M059J (cell line): ENCODE results near the gene TNK2. TPM values are rescaled to one million over a fixed set of nuclear protein-coding genes. Genes with fewer than 3 reads are reported as not detected.
A peak's percentile ranks its signal among the peaks of the same experiment; 100 is the strongest.
"Not testable (repeated sequence)": the region's sequence is repeated elsewhere in the genome, so short reads cannot be mapped to it uniquely, and the experiment has no call there.

Experiments used
- DNase-seq: peaks from one replicate; pipeline ENCODE4 v3.0.0-alpha.2; 2012; ENCODE audit warnings: low read depth
- total RNA-seq: library from RNA; depleted of rRNA; stranded (reverse); fragments of >200 nt; shearing (Covaris generic); gene quantifications from 2 replicates; pipeline ENCODE4 v1.2.3, GENCODE V29; 2014

TNK2 gene
- total RNA-seq, 1 experiment from 2014 or later: 13.9 TPM

DNA sequence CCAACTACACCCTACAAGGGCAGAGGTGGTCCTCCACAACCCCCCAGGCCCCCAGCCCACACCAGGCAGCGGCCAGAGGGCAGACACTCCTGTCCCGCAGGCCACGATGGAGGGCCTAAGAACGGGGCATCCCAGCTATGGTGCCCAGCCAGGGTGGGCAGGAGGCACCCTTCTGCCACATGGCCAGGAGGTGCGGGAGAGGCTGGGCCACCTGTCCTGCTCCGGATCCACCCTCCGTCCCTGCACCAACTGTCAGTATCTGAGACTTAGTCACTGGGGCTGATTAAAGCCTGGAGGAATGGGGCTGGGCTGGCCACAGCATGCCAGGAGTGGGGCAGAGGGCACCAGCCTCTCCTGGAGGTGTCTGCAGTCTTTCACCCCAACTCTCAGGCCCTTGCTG, 37.9 kb downstream of the TNK2 start:
- peak; percentile 47 for DNase-seq

DNA sequence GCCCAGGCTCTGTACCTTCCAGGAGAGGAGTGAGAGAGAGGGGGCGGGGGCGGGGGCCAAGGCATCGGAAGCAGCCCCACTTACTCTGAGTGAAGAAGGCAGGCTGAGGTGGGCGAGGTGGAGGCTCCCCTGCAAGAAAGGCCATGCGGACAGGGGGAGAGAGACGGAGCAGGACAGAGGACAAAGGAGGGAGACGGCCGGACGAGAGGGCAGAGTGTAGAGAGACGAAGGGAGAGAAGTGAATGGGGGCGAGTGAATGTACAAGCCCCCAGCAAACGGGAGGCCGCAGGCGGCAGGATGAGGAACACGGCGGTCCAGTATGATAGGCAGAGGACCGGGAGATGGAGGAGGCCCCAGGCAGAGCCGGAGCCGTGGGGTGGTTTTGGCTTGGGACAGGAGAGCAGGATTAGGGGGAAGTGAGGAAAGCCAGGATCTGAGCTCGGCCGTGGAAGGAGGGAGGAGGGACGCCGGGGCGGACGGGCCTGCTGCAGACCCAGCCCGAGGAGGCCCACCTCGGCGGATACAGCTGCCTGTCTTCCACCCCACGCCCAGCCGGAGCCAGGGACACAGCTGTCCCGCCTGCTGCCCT, 38.8 kb downstream of the TNK2 start:
- no peak for DNase-seq

DNA sequence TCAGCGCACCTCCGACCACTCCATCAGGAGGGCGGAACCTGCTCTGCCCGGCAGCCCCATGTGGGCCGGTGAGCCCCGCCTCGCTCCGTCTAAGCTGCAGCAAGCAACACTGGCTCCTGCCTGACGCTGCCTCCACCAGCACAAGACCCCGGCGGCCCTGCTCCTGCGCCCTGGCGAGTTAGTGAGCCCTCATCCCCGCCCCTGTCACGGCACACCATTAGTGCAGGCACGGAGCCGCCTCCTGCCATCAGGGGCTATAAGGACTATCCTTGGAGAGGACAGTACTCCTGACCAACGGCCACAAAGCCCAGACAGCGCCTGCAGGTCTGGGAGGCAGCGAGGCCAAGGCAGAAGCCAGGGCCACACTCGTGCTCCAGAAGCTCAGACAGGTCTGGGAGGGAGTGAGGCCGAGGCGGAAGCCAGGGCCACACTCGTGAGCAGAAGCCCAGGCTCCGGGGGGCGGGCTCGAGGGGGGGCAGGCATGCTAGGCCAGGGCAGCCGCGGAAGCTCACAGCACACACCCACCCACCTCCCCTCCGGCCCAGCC, 39.4 kb downstream of the TNK2 start:
- DNase-seq: no peak

DNA sequence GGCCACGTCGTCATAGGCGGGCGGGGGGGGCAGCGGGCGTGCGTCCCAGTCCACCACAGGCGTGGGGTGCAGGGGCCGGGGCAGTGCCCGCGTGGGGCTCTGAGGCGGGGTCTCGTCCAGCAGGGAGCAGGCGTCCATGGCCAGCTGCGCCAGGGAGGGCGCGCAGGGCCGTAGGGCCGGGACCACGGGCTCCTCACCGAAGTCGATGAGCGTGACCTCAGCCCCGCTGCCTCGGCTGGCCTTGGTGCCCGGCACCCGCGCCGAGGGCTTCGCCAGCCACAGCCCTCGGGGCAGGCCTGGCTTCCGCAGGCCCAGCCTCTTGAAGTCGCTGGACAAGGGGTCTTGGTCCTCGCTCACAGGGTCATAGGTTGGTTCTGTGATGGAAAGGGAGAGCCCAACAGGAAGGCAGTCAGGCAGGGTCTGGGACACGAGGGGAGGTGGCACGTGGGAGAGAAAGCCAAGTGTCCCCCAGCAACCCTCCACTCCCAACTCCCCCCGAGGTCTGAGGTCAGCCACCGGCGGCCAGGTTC, 40.0 kb downstream of the TNK2 start:
- no peak for DNase-seq

DNA sequence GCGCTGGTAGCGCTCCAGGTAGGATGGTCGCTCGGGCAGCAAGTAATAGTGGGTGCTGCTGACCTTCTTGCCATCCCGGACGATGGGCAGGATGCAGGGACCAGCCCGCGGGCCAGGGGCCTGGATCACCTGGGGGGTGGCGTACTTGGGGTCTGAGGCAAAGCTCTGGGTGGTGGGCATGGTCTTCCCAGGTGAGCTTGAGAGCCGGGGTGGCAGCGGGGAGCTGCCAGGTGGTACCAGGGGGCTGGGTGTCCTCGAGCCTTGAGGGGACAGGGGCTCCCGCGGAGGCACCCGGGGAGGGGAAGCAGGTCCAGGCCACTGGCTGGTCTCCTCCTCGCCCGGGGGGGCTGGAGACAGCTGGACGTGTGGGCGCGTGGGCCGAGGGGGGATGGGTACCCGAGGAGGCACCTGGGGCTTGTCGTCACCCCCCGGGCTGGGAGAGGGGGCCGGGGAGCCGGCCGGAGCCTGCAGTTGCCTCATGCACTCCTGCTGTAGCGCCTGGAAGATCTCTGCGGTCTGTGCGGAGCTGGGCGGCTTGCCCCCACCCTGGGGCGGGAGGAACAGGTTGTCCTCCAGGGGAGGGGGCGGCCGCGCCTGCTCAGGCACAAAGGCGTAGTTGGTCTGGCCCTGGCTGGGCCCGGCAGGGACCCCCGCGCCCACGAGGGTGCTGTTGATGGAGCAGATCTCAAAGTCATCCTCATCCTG, 40.6 kb downstream of the TNK2 start:
- DNase-seq: no peak

DNA sequence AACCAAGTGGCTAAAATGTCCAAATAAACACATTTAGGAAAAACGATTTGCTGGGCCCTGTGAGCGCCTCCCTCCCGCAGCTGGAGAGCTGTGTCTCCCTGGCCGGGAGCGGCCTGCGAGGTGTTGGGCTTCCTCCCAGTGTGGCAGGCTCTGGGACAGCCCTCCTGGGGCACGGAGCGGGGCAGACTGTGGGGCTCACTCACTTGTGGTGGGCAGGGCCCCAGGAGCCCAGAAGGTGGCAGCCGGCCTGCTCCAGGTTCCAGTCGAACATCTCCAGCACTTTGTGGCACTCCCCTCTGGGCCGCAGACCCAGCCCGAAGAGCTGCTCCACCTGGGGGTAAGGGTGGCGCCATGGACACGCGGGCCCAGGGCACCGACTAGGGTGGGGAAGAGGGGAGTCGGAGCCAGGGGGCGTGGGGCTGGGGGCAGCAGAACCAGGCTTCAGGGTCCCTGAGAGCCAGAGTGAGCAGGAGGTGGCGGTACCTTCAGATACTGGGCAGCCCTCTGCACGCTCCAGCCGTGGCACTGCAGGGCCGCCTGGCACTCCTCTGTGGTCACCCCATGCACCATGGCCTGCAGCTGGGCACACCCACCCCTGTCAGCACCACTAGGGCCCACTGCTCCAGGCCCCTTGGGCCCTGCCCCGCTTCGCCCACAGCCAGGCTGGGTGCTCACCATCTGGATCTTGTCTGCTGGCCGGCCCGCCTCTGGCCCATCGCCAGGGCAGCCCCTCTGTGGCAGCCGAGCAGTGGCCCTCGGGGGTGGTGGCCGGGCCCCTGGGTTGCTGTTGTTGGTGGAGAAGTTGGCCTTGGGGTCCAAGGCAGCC, 41.5 kb downstream of the TNK2 start:
- DNase-seq: no peak

DNA sequence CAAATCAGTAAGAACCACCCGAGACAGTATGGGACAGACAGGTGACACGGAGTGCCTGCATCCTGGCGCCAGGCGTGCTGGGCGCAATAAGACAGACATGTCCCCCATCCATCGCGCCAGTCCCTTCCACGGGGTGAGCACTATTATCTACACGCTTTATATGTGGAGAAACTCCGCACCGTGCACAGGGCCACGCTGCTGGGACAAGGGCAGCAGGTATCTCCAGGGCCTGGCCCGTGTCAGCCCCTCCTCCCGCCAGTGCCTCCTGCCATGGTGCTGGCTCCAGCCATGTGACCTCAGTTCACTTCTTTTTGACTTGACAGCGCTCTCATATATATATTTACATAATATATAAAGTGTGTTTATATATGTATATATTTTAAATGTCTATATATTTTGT, 42.6 kb downstream of the TNK2 start:
- DNase-seq: no peak

DNA sequence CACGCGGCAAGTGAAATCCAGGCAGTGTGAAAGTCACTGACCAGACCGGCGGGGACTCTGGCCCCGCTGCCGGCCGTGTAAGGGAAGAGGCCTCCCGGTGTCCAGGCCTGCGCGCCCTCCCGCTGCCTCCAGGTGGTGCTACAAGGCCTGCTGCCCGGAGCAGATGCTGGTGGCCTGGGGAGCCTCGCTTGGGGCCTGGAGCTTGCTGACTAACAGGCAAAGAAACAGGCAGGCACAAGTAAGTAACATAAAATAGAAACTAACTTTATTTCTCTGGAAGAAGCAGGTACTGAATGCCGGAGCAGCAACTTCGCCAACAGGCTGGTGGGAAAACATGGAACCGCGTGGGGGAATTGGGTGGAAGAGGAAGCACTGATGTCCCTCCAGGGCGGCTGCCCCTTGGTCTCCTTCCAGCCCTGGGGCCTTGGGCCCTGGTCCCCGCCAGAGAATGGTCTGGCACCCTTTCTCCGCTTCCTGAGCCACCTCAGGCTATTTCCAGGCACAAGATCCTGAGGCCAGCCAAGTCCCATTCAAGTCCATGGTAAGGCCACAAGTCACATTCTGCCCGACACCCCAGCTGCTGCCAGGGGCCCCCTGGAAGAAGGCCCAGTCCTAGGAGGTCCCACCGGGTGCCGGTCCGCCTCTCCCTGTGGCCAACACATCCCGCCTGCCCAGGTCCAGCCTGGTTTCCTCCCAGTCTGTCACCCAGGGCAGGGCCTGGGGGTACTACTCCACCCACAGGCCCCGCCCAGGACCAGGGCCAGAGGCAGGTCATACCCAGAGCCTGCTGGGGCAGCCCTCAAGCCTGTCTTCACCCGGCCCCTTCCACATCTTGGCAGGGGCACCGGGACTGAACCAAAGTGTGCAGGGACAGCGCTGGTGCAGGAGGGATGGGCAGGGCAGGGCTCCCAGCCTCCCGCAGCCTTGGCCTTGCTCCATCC, 45.0 kb downstream of the TNK2 start:
- DNase-seq: peak; percentile 86

DNA sequence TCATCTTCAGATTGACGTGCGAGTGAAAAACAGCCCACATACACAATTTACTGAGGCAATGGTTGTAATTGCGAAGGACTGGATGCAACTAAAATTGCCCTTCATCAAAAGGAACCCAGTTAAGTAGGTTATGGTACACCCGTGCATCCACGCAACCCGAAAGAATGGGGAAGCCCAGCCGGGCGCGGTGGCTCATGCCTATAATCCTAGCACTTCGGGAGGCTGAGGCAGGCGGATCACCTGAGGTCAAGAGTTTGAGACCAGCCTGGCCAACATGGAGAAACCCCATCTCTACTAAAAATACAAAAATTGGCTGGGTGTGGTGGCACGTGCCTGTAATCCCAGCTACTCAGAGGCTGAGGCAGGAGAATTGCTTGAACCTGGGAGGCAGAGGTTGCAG, 46.0 kb downstream of the TNK2 start:
- DNase-seq: not testable (repeated sequence)

DNA sequence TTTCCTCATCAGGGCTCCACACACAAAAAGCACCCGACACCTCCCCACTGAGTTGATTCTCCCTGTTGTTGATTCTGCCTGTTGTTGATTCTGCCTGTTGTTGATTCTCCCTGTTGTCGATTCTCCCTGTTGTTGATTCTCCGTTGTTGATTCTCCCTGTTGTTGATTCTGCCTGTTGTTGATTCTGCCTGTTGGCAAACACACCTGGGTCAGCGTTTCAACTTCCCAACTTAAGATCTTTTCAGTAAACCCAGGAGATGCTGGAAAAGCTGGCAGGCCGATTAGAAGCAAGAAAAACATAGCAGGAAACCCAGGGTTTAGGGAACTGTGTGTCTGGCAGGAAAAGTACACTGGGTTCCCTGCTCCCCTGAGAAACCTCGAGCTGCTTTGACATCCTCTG, 47.9 kb downstream of the TNK2 start:
- no peak for DNase-seq

DNA sequence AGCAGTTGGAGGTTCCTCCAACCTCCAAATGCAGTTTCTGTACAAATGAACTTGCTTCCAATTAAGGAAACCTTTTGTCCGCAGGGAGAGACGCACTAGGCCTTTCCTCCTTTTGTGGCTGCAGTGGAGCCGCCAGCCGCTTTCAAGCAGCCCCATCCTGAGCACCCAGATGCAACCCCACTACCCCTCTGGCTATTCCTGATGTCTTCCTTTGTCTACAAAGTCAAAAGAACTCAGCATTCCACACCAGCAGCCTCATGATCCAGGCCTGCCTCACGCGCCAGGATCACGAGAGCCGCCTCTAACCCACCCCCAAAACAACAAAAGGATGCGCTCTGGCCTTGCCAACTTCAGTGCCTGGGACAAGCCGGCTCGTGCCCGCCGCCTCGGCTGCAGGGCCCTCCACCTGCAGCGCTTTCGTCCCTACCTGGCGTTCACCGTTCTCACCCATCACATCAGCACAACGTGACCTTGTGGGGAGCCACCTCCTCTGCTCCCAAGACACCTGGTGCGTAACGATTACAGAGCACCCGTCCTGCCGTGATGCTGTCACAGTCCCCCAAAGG, 48.4 kb downstream of the TNK2 start:
- no peak for DNase-seq

DNA sequence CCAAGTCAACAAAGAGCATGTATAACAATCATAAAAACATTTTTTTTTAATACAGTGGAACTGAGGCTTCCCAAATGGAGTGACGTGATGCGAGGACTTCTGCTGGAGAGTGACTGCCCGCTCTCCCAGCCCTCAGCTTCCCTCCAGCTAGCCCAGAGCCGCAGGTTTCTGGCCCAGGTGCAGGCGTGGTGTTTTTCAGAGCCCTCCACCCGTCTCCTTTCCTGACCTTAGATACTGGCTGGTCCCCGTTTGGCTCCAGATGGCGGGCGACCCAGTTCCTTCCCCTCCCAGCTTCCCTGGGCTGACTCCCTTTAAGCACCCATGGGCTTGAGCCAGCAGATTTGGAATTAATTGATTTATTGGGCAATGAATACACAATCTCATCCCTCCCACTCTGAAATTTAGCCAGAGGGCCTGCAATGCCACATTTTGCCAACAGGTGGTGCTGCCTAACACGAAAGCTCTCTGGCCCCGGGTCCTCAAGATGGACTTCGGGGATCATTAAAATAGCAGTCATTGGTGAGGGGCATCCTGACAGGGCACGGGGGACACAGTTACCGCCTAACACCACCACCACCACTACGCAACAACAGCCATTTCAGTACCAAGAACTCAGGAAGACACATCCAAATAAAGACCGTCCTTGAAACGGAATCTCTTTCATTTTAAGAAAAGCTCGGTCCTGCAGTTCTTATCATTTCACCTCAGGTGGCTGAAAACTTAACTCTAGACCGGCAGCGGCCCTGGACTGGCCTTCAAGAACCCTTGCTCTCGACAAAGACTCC, 49.1 kb downstream of the TNK2 start:
- DNase-seq: peak; percentile 63

DNA sequence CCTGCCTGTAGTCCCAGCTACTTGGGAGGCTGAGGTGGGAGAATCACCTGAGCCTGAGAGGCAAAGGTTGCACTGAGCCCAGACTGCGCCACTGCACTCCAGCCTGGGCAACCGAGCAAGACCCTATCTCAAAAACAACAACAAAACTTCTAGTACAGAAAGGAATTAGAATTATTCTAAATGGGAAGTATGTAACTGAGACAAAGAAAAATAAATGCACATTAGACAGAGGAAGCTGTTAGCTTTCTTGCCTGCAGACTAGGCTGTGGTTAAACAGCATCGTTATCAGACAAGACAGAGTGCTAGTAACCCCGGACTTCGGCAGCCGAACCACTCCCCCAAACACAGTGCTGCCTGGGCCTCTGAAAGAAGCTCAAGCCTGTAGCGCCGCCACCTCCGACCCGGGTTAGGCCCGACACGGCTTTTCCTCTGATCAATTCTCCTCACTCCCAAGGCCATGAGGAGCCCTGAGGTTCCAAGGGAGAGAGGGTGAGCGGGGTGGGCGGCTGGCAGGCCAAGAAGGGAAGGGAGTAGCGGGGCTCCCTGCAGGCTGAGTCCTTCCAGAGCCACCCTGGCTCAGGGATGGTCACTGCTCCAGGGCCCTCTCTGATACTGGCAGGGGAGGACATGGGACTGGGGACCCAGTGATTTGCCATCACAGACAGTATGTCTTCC, 51.8 kb downstream of the TNK2 start:
- DNase-seq: no peak

DNA sequence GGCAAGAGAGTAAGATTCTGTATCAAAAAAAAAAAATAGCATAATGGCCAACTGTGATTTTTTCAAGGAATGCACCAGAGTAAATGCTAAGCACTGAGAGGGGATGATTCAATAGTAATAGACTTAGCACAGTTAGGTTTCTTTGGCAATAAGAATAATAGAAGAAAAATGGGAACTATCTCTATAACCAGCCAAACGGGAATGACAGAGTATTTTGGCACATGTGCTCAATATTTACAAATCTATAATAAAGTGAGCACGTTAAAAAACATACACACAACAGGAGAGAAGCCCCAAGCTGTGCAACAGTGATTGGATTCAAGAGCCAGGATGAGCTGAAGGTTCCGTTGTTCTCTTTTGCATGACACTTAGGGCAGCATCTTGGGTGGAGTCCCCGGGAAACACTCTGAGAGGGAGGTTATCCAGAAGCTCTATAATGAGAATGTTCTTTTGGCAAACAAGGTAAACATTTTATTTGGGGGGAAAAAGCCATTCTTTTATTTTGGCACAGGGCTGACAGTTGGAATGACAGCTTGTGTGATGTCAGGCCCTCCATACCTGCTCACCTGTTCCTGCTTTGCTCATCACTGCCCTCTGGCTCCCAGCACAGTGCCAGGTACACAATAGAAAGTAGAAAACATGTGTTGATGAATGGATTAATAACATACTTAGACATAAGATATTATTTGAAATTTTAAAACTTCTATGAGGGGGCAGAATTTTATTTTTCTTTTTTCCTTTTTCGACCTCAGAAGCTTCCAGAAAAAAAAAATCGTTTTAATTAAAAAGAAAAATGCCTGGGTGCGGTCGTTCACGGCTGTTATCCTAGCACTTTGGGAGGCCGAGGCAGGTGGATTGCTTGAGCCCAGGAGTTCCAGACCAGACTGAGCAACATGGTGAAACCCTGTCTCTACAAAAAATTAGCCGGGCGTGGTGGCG, 52.6 kb downstream of the TNK2 start:
- no peak for DNase-seq

DNA sequence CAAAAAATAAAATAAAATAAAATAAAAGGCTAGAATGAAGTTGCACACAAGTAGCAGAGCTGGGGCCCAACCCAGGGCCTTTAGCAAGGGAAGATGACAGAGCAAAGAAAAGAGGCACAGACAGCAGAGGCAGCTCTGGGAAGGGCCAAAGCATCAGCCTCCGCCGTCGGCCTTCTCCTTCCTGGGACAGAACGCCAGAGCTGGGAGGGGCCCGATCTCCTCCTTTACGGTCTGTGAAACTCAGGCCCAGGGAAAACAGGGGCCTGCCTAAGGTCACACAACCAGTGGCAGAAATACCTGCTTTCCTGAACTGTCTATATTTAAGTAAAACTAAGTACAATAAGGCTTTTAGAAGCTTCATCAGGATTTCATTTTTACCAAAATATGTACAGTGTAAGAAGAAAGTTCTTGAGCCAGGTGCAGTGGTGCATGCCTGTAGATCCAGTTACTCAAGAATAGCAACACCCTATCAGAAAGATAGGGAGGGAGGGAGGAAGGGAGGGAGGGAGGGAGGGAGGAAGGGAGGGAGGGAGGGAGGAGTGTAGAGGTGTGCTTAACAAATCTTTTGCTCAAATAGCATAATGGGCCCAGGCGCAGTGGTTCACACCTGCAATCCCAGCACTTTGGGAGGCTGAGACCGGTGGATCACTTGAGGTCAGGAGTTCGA, 53.6 kb downstream of the TNK2 start:
- no peak for DNase-seq

DNA sequence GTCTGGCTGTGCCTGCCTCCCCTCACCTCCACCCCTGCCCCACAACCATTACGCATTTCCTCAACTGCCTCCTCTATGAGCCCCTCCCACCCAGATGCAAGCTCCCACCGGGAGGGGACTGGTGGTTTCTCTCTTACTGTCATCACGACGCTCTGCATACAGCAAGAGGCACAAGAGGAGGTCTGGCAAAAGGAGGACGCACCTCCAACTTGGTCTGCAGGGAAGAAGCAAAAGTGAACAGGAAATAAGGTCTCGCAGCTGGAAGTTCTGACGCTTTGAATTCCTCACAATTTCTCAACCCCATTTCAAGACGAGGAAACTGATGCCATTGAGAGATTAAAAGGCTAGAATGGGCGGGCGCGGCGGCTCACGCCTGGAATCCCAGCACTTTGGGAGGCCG, 54.4 kb downstream of the TNK2 start:
- DNase-seq: no peak

DNA sequence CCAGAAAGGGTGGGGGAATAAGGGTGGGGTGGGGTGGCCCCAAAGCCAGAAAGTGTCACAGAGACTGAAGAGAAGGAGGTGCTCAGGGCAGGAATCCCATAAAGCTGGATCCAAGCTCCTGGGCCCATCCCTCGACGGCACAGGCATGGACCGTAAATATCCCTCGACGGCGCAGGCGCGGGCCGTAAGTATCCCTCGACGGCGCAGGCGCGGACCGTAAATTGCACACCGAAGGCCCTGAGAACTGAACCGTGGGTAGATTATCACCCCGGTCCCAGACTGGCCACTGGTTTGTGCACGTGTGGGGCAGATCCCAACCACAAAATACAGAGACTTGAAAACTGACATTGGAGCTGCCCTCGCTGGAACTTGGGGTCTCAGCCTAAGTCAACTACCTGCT, 55.3 kb downstream of the TNK2 start:
- no peak for DNase-seq
